DMS53 treated with DMSO at 0.1 percent for 48 hours (cell line): ENCODE data around the gene COL8A2.

ENCODE experiments used
- DNase-seq: peaks from one replicate; lab custom pipeline; 2025; ENCODE audit not compliant: unreplicated experiment; lab: John Stamatoyannopoulos, UW

The COL8A2 gene

GRCh38 chr1:36070349-36070748 lies 54.7 kb downstream of the COL8A2 start:
- no peak for DNase-seq

DNA sequence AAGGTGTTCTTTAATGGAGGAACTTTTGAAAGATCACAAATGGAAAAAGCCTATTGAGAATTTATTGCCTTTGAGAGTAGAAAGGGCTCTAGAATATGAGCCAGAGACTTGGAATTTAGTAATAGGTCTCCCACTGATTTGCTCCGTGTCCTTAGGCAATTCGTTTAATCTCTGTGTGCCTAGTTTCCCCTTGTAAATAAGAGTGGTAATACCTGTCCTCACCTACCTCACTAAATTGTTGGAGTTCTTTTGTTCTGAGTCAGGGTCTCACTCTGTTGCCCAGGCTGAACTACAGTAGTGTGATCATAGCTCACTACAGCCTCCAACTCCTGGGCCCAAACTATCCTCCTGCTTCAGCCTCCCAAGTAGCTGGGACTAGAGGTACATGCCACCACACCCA lies 56.2 kb downstream of the COL8A2 start:
- no peak for DNase-seq

- no peak for DNase-seq
Measured at GRCh38 chr1:36067871-36068270, 57.2 kb downstream of the COL8A2 start.

DNA sequence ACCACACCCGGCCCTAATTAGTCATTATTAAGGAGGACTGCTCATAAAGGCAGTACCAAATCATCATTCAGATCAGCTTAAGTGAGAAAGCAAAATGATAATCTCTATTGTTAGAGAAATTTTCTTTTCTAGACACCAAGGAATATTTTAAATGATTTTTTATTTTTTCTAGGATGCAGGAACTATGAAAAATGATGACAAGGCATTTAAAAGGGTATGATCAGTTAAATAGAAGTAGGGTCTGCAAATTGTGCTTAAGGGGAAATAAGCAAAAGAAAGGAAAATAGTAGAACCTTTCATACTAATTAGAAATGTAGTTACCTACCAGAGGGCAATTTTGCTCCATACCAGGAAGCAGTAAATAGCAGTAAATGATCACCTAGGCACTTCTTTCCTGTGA lies 62.7 kb downstream of the COL8A2 start:
- DNase-seq, result no peak

GRCh38 chr1:36055706-36056105 lies 69.3 kb downstream of the COL8A2 start:
- DNase-seq, result no peak

DNA sequence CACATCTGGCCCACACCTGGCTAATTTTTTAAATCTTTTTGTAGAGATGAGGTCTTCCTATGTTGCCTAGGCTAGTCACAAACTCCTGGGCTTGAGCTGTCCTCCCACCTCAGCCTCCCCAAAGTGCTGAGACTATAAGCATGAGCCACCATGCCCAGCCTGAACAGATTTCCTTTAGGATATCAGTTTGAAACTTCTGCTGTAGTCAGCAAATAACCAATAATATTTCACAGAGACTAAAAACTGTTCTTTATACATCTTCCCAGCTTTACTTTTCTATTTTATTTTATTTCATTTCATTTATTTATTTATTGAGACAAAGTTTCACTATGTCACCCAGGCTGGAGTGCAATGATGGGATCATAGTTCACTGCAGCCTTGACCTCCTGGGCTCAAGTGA lies 71.0 kb downstream of the COL8A2 start:
- DNase-seq, result no peak

DNA sequence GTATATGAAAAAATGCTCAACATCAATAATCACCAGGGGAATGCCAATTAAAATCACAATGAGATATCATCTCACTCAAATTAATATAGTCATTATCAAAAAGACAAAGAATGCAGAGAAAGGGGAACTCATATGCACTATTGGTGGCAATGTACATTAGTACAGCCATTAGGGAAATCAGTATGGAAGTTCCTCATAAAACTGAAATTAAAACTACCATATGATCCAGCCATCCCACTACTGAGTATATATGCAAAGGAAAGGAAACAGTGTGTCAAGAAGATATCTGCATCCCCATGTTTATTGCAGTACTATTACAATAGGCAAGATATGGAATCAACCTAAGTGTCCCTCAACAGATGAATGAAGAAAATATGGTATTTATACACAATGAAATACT lies 73.2 kb downstream of the COL8A2 start:
- DNase-seq, result no peak
